Stimulated activated CD4-positive, alpha-beta T cell treated with anti-CD3 and anti-CD28 coated beads, TNF-alpha, amount 100 ng/mL, for 48 hours (primary cell): ENCODE results near the gene ASPN.

Source experiments
- DNase-seq, 3 donors: peaks; one replicate each; pipeline ENCODE4 v3.0.0-alpha.2; 2020; ENCODE audit warnings: low read depth in 3 of 3

ASPN gene

DNA sequence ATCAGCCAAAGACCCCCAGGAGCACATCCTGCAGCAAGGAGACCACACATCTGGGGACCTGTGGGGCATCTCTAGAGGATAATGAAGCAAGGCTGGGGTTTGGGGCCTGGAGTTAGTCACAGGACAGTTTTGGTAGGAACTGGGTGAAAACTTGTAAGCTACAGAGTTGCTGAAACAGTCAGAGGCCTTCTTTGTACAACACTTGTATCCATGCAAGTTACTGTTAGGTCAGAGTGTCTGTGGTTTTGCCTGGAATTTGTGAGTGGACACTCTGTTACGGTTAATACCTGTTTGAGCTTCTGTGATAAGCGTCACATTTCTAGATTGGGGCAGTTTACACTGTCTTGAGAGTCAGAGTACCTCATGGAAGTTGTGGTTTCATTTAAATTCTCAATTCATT lies 22.6 kb upstream of the ASPN start:
- DNase-seq: no peak

DNA sequence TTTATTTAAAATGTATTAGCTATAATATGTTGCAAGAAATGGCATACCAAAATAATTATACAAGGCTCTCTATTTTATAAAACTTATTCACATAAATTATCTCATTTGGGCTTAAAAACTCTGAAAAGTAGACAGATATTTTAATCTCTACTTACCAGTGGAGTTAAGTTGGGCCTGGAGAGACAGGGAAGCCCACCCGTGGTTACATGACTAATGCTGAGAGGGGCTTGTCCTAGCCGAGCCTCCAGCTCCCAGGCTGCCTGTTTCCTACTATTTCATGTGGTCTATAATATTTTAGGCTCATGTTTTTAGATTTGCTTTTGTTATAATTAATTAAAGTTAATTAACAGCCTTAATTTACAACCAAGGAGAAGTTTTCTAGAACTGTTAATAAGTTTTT lies 20.9 kb upstream of the ASPN start:
- no peak for DNase-seq

DNA sequence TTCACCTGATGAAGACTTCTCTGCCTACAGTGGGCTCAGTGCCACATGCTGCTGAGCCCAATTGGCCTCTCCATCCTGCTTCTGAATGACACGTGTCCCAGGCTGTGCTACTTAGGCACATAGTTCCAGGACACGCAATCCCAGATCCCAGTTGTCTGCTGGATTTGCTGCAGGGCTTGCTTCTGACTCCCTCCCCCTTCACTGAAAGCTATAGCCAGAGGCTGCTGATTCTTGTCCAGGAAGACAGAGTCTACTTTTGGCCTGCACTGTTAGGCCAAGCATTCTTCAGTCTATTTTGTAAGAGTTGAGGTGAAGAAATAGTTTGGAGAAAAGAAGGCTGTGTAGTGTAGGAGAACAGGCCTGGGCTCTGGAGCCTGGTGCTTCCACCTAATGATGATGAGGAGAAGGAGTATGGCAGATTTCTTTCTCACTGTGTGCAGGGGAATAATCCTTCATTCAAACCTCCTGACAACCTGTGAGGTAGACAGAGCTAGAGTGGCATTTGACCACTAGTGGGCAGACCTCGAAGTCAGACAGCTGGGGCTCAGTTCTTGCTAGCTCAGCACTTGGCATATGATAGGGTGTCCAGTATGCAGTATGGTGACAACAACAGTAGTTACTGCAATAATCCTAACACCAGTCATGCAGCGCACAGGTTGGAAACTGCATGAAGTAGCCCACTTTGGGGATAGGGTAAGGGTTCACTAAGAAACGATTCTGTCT lies 19.5 kb upstream of the ASPN start:
- no peak for DNase-seq

DNA sequence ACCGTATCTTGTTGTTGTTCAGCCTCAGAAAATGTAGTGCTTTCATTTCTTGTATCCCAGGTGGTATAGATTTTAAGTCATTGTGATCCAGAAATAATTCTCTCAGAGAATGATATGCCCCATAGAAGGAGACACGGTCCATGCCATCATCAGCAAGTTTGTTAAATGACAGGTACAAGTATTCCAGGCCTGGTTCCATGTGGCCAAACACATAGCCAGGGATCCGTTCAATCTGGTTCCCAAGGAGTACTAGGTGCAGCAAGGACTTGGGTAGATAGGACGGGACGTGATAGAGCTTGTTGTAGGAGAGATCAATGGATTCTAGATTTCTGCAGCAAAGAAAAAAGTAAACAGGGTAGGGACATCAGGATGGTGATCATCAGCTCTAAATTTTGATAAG lies 18.4 kb upstream of the ASPN start:
- DNase-seq: no peak

DNA sequence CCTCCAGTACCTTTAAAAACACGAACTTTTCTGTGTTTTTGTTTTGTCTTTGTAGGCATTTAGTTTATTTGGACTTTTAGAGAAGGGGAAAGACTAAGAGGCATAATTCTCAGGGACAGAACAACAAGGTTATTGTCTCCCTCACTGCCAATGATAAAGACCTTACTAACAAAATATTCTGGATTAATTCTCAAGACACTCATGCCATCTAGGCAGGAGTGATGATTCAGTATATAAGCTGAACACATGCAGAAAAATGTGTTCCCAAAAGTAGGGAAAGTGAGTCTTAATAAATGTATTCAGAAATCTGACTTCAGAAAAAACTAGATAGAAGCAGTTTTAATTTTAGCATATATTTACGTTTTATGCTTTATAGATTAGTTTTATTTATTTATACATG lies 17.4 kb upstream of the ASPN start:
- DNase-seq: no peak

DNA sequence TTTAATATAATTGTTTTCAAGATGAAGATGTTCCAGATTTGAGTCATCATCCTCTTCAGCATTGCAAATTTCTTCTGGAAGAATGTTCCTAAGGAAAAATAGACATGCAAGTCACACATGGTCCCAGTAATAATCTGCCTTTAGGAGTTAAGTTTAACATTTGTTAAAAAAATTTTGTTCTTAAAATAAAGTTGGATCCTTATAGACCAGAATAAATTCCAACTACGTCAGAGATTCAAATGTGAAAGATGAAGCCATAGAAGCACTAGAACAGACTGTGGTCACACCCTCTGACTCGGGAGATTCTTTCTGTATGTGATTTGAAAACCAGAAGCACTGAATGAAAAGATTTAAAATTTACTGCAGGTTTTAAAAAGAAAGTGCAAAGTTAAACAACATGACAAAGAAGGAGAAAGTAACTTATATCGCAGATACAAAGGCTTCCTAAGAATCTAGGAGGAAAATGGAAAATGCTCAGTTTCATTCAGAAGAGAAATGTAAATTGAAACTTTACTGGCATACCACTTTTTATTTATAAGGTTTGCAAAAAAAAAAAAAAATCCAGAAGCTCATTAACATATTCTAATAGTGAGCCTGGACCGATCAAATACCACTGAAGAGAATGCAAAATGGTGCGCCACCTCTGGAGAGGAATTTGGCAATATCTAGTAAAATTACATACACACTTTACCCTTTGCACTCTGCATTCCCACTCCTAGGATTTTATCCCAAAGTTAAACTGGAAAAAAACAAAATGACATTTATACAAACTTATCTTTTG lies 14.3 kb upstream of the ASPN start:
- DNase-seq: no peak

GRCh38 chr9:92494856-92495255 lies 12.6 kb upstream of the ASPN start:
- DNase-seq: no peak

- DNase-seq: no peak
These were observed 11.6 kb upstream of the ASPN start for GRCh38 chr9:92493749-92494387.

- no peak for DNase-seq
These were observed 10.6 kb upstream of the ASPN start for GRCh38 chr9:92492781-92493401.

GRCh38 chr9:92488681-92489550 lies 6.6 kb upstream of the ASPN start:
- DNase-seq: no peak

GRCh38 chr9:92486371-92486770 lies 4.1 kb upstream of the ASPN start:
- DNase-seq: no peak

DNA sequence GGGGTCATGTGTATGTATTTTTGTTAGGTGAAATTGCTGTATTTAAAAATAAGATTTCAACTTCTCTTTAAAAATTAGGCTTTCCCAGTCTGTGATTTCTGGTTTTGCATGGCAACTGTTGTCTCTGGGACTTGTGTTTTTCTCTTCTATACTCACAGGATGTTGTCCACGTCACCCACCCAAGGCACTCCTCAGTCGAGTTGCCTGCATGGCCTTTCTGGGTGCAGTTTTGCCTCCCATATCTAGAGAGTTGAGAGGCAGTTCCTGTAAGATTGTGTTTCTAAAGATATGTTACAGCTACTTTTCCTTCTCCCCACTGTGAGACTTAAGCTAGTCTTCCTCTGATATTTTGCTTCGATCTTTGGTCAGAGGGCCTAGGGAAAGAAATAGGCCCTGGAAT lies 2.3 kb upstream of the ASPN start:
- no peak for DNase-seq

- no peak for DNase-seq
These were observed 1.6 kb upstream of the ASPN start for GRCh38 chr9:92483627-92484545.

GRCh38 chr9:92482805-92483204 lies 499 bp upstream of the ASPN start:
- no peak for DNase-seq

DNA sequence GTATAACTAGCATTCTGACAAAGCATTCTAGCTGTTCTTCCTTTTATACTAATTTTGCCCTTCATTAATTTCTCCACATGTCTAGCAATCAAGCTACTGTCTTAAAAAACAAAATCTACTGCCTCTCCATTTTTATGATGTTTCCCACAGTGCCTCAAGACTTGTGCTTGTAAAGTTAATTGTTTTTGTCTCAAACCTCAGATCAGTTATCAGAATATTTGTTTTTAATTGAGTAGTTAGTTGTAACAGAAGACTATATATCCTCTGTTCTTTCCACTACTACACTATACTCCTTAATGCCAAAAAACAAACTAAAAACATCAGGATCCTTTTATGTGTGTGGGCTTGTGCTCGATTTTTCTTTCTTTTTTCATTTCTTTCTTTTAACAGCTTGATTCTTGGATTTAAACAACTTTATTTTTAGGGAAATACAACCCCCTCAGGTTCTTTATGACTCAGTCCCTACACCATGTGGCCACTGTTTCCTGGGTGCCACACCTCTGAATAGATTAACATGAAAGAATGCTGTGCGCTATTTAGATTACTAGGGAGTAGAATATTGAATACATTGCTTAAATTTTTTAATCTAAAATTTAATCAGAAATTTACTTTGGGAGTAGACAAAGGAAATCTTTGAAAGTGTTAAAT lies 1.2 kb downstream of the ASPN start:
- DNase-seq: no peak

DNA sequence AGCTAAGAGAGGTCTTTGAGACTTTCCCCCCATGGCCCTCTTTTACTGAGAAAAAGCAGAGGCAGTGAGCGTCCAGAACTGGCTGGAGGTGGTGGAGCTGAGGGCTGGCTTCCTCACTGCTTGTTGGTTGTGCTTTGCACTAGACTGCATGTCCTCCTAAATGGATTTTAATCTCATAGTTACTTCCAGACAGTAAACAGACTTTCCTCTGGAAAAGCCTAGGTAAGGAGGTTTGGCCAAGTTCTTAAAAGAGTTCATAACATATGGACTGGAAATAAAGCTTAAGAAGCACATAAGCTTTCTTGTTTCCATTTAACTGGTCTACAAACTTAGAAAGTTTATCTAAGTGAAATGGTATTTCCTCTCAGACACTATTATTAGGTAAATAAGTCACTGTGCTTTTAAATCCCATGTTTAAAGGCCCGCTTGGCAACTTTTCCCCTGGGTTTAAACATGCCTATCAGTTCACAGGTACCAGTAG lies 2.0 kb downstream of the ASPN start:
- DNase-seq: no peak

- DNase-seq: no peak
These were observed 3.0 kb downstream of the ASPN start for GRCh38 chr9:92479346-92479745.

DNA sequence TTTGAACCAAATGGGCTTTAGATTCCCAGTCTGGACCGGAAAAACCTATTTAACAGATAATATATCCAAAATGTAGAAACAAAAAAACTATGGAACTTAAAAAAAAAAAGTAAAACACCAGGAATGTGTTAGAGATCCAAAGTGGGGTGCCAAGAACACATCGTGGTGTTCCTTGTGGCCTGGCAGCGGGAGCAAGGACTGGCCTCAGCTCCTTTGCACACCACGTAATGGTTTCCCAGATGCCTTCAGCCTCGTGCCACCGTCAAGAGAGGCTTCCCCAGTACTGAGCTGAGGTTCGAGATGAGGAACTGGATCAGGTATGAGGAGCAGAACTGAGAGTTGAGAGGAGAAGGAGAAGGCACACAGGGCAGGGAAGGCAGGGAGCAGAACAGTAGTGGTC lies 3.5 kb downstream of the ASPN start:
- no peak for DNase-seq

DNA sequence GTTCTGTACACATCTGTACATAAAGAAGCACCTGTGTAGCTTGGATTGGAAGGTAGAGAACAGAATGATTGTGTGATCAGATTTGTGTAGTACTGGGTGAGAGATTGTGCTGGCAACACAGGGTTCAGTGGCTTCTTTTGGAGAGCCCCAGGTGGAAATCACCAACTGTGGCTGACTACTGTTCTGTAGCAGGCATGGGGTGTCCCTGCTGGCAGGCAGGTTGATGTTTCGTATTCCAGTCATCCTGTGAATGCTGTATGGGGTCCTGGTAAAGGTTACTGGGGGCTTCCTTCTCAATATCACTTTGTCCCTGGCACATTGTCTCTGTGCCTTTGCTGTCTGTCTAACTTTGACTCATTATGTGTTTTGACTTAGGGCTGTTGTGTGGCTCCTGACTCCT lies 5.3 kb downstream of the ASPN start:
- no peak for DNase-seq

DNA sequence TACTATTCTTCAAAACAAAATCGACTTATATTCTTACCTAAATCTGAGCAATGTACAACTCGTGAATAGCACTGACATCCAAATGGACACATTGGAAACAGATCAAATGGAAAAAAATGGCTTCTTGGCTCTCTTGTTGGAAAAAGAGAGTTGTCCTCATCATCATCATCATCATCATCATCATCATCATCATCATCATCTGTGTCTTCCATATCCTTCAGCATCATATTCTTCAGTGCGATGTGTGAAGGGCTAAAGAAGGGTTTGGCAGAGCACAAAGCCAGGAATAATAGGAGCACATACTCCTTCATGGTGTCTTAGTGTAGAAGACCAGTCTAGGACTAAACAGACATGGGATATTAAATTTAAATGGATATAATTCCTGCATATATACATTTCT lies 7.7 kb downstream of the ASPN start:
- DNase-seq: no peak
